SK-N-SH (cell line): ENCODE results near the gene RICTOR. TPM values are rescaled to one million over a fixed set of nuclear protein-coding genes. Genes with fewer than 3 reads are reported as not detected.

ENCODE experiments used
- CTCF ChIA-PET: fragments of 300-600, 350-600 bp; formaldehyde crosslinking; extraction: SDS; loops from one replicate; lab custom pipeline; 2021; lab: Yijun Ruan, JAX
- POLR2A ChIA-PET: fragments of 350-600 bp; sonication (Branson Sonifier 250); formaldehyde crosslinking; extraction: SDS; loops from one replicate; lab custom pipeline; 2020; ENCODE audit warnings: antibody characterized with exemption, inconsistent platforms; lab: Yijun Ruan, JAX
- DNase-seq: peaks from one replicate; pipeline ENCODE4 v3.0.0; 2012
- H2AFZ ChIP-seq: fragments of 200-600 bp; sonication (generic); 2 replicates; pipeline ENCODE4 v1.8.1; 2016; ENCODE audit warnings: antibody characterized with exemption, mild to moderate bottlenecking, low read depth
- H3F3A ChIP-seq: fragments of 200-600 bp; sonication (generic); replicated peaks from 2 replicates; pipeline ENCODE3; 2016; ENCODE audit warnings: antibody characterized with exemption, mild to moderate bottlenecking; ENCODE audit not compliant: insufficient read depth
- H3K27ac ChIP-seq, 2 experiments: fragments of 200-500 bp in 1 of 2; fragments of 200-600 bp in 1 of 2; sonication (Bioruptor generic) in 1 of 2; sonication (generic), shearing (Covaris generic) in 1 of 2; 2 replicates each; pipeline versions ENCODE4 v1.5.1 to v1.6.1; 2014 to 2016; ENCODE audit warnings: low read depth in 2 of 2, inconsistent platforms in 1 of 2, low read length in 1 of 2, mild to moderate bottlenecking in 1 of 2, mixed read lengths in 1 of 2
- H3K27me3 ChIP-seq: fragments of 200-600 bp; sonication (generic), shearing (Covaris generic); 2 replicates; pipeline ENCODE4 v1.6.1; 2016; ENCODE audit warnings: mixed run types; ENCODE audit not compliant: insufficient read depth
- H3K36me3 ChIP-seq, 2 experiments: fragments of 200-500 bp in 1 of 2; fragments of 200-600 bp in 1 of 2; sonication (Bioruptor generic) in 1 of 2; sonication (generic) in 1 of 2; replicated peaks in 1 of 2; 2 replicates each; pipeline versions ENCODE3 to v1.5.1; 2014 to 2016; ENCODE audit warnings: low read length in 1 of 2, mild to moderate bottlenecking in 1 of 2; ENCODE audit not compliant: insufficient read depth in 2 of 2, control insufficient read depth in 1 of 2
- H3K4me1 ChIP-seq, 2 experiments: fragments of 200-500 bp in 1 of 2; fragments of 200-600 bp in 1 of 2; sonication (Bioruptor generic) in 1 of 2; sonication (generic), shearing (Covaris generic) in 1 of 2; 2 replicates each; pipeline versions ENCODE4 v1.5.1 to v1.6.1; 2014 to 2016; ENCODE audit warnings: low read depth in 1 of 2, low read length in 1 of 2, mixed run types in 1 of 2; ENCODE audit not compliant: insufficient read depth in 2 of 2, control insufficient read depth in 1 of 2
- H3K4me2 ChIP-seq: fragments of 200-600 bp; sonication (generic), shearing (Covaris generic); 2 replicates; pipeline ENCODE4 v1.6.1; 2017; ENCODE audit warnings: mixed run types
- H3K4me3 ChIP-seq, 2 experiments: fragments of 200-500 bp in 1 of 2; fragments of 200-600 bp in 1 of 2; sonication (Bioruptor generic) in 1 of 2; sonication (generic), shearing (Covaris generic) in 1 of 2; 2 replicates each; pipeline versions ENCODE4 v1.5.1 to v1.8.1; 2014 to 2016; ENCODE audit warnings: low read depth in 2 of 2, inconsistent platforms in 1 of 2, low read length in 1 of 2, mild to moderate bottlenecking in 1 of 2, mixed read lengths in 1 of 2, moderate library complexity in 1 of 2
- H3K79me2 ChIP-seq: fragments of 200-600 bp; sonication (generic); 2 replicates; pipeline ENCODE4 v1.8.1; 2017; ENCODE audit warnings: mild to moderate bottlenecking; ENCODE audit not compliant: insufficient read depth
- H3K9ac ChIP-seq: fragments of 200-600 bp; sonication (generic); 2 replicates; pipeline ENCODE4 v1.6.1; 2017; ENCODE audit warnings: mixed run types
- H3K9me2 ChIP-seq: fragments of 200-600 bp; sonication (generic); 2 replicates; pipeline ENCODE4 v1.6.1; 2017; ENCODE audit warnings: mixed run types
- H3K9me3 ChIP-seq: fragments of 200-600 bp; sonication (generic); 2 replicates; pipeline ENCODE4 v1.6.1; 2017; ENCODE audit warnings: mixed run types, mild to moderate bottlenecking, moderate library complexity
- H4K20me1 ChIP-seq: fragments of 200-600 bp; sonication (generic); 2 replicates; pipeline ENCODE4 v1.6.1; 2017; ENCODE audit warnings: mild to moderate bottlenecking, mixed run types; ENCODE audit not compliant: insufficient read depth
- CHD2 ChIP-seq: fragments of 150-350 bp; IDR thresholded peaks from 2 replicates; pipeline ENCODE4 v1.6.1; 2018; ENCODE audit warnings: low read length; ENCODE audit not compliant: partially characterized antibody
- ELF1 ChIP-seq: IDR thresholded peaks from 2 replicates; pipeline ENCODE4 v1.4.0; 2012
- EP300 ChIP-seq, 2 experiments: IDR thresholded peaks; 2 replicates each; pipeline versions ENCODE4 v1.4.0 to v1.6.1; 2012; ENCODE audit warnings: borderline replicate concordance in 1 of 2, low read depth in 1 of 2, low read length in 1 of 2
- GABPA ChIP-seq: IDR thresholded peaks from 2 replicates; pipeline ENCODE4 v1.4.0; 2012; ENCODE audit warnings: low read depth, mild to moderate bottlenecking
- GATA2 ChIP-seq: sonication (generic); formaldehyde crosslinking; IDR thresholded peaks from 2 replicates; pipeline ENCODE4 v1.5.0; 2020; ENCODE audit warnings: mild to moderate bottlenecking, missing genetic modification reagents
- JUND ChIP-seq: IDR thresholded peaks from 2 replicates; pipeline ENCODE4 v1.4.0; 2012
- MEF2A ChIP-seq: IDR thresholded peaks from 2 replicates; pipeline ENCODE4 v1.4.0; 2012; ENCODE audit warnings: low read depth, borderline replicate concordance
- NRF1 ChIP-seq: IDR thresholded peaks from 2 replicates; pipeline ENCODE4 v1.6.1; 2012; ENCODE audit warnings: low read depth, mild to moderate bottlenecking, low read length
- SMC3 ChIP-seq: IDR thresholded peaks from 2 replicates; pipeline ENCODE4 v1.6.1; 2012; ENCODE audit warnings: low read depth, low read length, improper control_type of control experiment
- TCF12 ChIP-seq: IDR thresholded peaks from 2 replicates; pipeline ENCODE4 v1.4.0; 2012
- WGBS: methylation state at CpG from one replicate; pipeline ENCODE4 v1.1.6; 2017; ENCODE audit warnings: low lambda C conversion rate; 5-methylcytosine and 5-hydroxymethylcytosine counted together
- polyA plus RNA-seq, 3 experiments: library from polyadenylated mRNA; depleted of rRNA; stranded (reverse); fragments of >200 nt; gene quantifications; 2 replicates each; pipeline ENCODE4 v1.2.3, GENCODE V29; 2012
- TF ChIP-seq, protein P1 (sequence below): fragments of 150-350 bp; IDR thresholded peaks from 2 replicates; pipeline ENCODE4 v1.6.1; 2016; ENCODE audit warnings: mild to moderate bottlenecking, low read depth, low read length
- TF ChIP-seq, protein P2 (sequence below): IDR thresholded peaks from 2 replicates; pipeline ENCODE4 v1.4.0; 2012; ENCODE audit warnings: low read depth
- TF ChIP-seq, protein P3 (sequence below): IDR thresholded peaks from 2 replicates; pipeline ENCODE4 v1.4.0; 2012; ENCODE audit warnings: low read depth, borderline replicate concordance
- TF ChIP-seq, protein P4 (sequence below): fragments of 200-600 bp; sonication (generic); IDR thresholded peaks from 2 replicates; pipeline ENCODE4 v1.6.1; 2017; ENCODE audit warnings: antibody characterized with exemption, mild to moderate bottlenecking, moderate library complexity

The RICTOR gene
- polyA plus RNA-seq, 1 of the 3 experiments (the other 2 are of a cell fraction), result 1.6 TPM

DNA sequence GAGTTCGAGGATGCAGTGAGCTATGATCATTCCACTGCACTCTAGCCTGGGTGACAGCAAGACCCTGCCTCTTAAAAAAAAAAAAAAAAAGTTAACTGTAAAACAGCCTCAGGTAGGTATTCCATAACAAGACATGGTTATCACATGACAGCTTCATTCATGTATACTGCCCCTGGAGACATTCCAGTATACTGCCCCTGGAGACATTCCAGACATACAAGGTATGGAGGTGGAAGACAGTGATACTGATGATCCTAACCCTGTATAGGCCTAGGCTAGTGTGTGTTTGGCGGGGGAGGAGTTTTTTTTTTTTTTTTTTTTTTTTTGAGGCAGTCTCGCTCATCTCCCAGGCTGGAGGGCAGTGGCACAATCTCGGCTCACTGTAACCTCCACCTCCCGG, 105.5 kb downstream of the RICTOR start:
- ChIA-PET CTCF (no interaction called here), POLR2A (no interaction called here)
- Histone ChIP-seq H3K79me2 (no peaks in the 10 kb centered on the region), H3K36me3 (peaks cover 40 to 67% of the 10 kb centered on the region in 2 experiments), H3K4me1 (no peaks in the 10 kb centered on the region), H3K9me2 (no peaks in the 10 kb centered on the region), H4K20me1 (no peaks in the 10 kb centered on the region), H3K27me3 (no peaks in the 10 kb centered on the region), H3K9me3 (no peaks in the 10 kb centered on the region), H3K4me2 (no peak overlapping the region), H3K27ac (no peak overlapping the region), H3K4me3 (no peak overlapping the region), H3K9ac (no peak overlapping the region), H3F3A (peaks cover 3% of the 10 kb centered on the region), H2AFZ (no peak overlapping the region)
- no peak for DNase-seq
- whole genome bisulfite sequencing, result 95% methylated on average over 5 of the region's 5 CpGs
- TF ChIP-seq ELF1 (no peak), EP300 (IDR thresholded peaks at IDR 0.05; ENCODE audit: borderline replicate concordance in 1 of 2, low read depth in 1 of 2, low read length in 1 of 2) (no peak), GABPA (no peak), GATA2 (CRISPR knock-in tag) (no peak)

DNA sequence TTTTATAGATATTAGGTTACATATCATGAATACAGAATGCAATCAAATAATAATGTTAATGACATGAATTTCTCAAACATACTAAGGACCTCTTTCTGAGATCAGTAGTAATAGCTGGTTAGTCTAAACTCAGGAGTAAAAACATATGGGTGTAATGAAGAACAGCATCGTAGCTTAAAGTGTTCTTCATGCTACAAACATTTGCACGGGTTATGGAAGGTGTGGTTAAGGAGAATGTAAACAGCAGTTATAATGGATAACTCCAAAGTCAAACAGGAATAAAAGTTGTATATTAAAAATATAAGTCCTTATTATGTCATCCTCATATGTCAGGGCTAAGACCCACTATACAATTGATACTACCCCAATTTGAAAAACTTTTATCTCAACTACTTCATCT, 112.5 kb downstream of the RICTOR start:
- no peaks in the 10 kb centered on the region for H3K4me1 ChIP-seq
- 91% methylated on average over 2 of the region's 2 CpGs for WGBS
- H3K4me3 ChIP-seq, result no peak overlapping the region
- POLR2A ChIA-PET, result no interaction called here
- H3K79me2 ChIP-seq, result no peaks in the 10 kb centered on the region
- no peak overlapping the region for H3K9ac ChIP-seq
- H4K20me1 ChIP-seq, result no peaks in the 10 kb centered on the region
- H2AFZ ChIP-seq, result no peak overlapping the region
- peaks cover 12% of the 10 kb centered on the region for H3F3A ChIP-seq
- TF ChIP-seq, protein P1, sequence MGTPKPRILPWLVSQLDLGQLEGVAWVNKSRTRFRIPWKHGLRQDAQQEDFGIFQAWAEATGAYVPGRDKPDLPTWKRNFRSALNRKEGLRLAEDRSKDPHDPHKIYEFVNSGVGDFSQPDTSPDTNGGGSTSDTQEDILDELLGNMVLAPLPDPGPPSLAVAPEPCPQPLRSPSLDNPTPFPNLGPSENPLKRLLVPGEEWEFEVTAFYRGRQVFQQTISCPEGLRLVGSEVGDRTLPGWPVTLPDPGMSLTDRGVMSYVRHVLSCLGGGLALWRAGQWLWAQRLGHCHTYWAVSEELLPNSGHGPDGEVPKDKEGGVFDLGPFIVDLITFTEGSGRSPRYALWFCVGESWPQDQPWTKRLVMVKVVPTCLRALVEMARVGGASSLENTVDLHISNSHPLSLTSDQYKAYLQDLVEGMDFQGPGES, result no peak
- TF ChIP-seq, protein P2, sequence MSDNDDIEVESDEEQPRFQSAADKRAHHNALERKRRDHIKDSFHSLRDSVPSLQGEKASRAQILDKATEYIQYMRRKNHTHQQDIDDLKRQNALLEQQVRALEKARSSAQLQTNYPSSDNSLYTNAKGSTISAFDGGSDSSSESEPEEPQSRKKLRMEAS, result no peak
- TF ChIP-seq GABPA (no peak), JUND (no peak), SMC3 (no peak), TCF12 (no peak), MEF2A (no peak), NRF1 (no peak), CHD2 (no peak)
- TF ChIP-seq, protein P3, sequence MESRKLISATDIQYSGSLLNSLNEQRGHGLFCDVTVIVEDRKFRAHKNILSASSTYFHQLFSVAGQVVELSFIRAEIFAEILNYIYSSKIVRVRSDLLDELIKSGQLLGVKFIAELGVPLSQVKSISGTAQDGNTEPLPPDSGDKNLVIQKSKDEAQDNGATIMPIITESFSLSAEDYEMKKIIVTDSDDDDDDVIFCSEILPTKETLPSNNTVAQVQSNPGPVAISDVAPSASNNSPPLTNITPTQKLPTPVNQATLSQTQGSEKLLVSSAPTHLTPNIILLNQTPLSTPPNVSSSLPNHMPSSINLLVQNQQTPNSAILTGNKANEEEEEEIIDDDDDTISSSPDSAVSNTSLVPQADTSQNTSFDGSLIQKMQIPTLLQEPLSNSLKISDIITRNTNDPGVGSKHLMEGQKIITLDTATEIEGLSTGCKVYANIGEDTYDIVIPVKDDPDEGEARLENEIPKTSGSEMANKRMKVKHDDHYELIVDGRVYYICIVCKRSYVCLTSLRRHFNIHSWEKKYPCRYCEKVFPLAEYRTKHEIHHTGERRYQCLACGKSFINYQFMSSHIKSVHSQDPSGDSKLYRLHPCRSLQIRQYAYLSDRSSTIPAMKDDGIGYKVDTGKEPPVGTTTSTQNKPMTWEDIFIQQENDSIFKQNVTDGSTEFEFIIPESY, result no peak
- TF ChIP-seq, protein P4, sequence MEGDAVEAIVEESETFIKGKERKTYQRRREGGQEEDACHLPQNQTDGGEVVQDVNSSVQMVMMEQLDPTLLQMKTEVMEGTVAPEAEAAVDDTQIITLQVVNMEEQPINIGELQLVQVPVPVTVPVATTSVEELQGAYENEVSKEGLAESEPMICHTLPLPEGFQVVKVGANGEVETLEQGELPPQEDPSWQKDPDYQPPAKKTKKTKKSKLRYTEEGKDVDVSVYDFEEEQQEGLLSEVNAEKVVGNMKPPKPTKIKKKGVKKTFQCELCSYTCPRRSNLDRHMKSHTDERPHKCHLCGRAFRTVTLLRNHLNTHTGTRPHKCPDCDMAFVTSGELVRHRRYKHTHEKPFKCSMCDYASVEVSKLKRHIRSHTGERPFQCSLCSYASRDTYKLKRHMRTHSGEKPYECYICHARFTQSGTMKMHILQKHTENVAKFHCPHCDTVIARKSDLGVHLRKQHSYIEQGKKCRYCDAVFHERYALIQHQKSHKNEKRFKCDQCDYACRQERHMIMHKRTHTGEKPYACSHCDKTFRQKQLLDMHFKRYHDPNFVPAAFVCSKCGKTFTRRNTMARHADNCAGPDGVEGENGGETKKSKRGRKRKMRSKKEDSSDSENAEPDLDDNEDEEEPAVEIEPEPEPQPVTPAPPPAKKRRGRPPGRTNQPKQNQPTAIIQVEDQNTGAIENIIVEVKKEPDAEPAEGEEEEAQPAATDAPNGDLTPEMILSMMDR, result no peak
- TF ChIP-seq, all 33 proteins: peak for 0
- DNase-seq, result no peak
- H3K4me2 ChIP-seq, result no peak overlapping the region
- CTCF ChIA-PET, result interaction anchor here (0.5 kb wide), 1 partner anchor 41 kb away, joined by 3 read pairs; no protein-coding TSS in a partner anchor
- no peaks in the 10 kb centered on the region for H3K9me3 ChIP-seq
- H3K9me2 ChIP-seq, result no peaks in the 10 kb centered on the region
- H3K27me3 ChIP-seq, result no peaks in the 10 kb centered on the region
- H3K27ac ChIP-seq, result no peak overlapping the region
- H3K36me3 ChIP-seq, result peaks cover 86 to 96% of the 10 kb centered on the region in 2 experiments
